Activated naive CD8-positive, alpha-beta T cell treated with anti-CD3 and anti-CD28 coated beads, Interleukin-2, amount 50 U/mL, for 24 hours (primary cell): ENCODE data around the gene AK8.

Experiments
- ATAC-seq: fragments of 150-1000 bp; cut with Tn5 transposase; one replicate; pipeline ENCODE4 v1.10.0; 2021
- DNase-seq: peaks from one replicate; pipeline ENCODE4 v3.0.0; 2021
- H3K27ac Mint-ChIP-seq: one replicate; pipeline ENCODE4 v1.8.0; 2021; ENCODE audit warnings: mild to moderate bottlenecking, mixed read lengths
- H3K27me3 Mint-ChIP-seq: one replicate; pipeline ENCODE4 v1.8.0; 2021; ENCODE audit warnings: mixed read lengths
- H3K36me3 Mint-ChIP-seq: one replicate; pipeline ENCODE4 v1.8.0; 2021; ENCODE audit warnings: low read depth, mixed read lengths
- H3K4me1 Mint-ChIP-seq: one replicate; pipeline ENCODE4 v1.8.0; 2021; ENCODE audit warnings: mixed read lengths
- H3K4me3 Mint-ChIP-seq: one replicate; pipeline ENCODE4 v1.8.0; 2021; ENCODE audit warnings: mild to moderate bottlenecking, moderate library complexity, mixed read lengths
- H3K9me3 Mint-ChIP-seq: one replicate; pipeline ENCODE4 v1.8.0; 2021; ENCODE audit warnings: mixed read lengths

Gene AK8, protein sequence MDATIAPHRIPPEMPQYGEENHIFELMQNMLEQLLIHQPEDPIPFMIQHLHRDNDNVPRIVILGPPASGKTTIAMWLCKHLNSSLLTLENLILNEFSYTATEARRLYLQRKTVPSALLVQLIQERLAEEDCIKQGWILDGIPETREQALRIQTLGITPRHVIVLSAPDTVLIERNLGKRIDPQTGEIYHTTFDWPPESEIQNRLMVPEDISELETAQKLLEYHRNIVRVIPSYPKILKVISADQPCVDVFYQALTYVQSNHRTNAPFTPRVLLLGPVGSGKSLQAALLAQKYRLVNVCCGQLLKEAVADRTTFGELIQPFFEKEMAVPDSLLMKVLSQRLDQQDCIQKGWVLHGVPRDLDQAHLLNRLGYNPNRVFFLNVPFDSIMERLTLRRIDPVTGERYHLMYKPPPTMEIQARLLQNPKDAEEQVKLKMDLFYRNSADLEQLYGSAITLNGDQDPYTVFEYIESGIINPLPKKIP

DNA sequence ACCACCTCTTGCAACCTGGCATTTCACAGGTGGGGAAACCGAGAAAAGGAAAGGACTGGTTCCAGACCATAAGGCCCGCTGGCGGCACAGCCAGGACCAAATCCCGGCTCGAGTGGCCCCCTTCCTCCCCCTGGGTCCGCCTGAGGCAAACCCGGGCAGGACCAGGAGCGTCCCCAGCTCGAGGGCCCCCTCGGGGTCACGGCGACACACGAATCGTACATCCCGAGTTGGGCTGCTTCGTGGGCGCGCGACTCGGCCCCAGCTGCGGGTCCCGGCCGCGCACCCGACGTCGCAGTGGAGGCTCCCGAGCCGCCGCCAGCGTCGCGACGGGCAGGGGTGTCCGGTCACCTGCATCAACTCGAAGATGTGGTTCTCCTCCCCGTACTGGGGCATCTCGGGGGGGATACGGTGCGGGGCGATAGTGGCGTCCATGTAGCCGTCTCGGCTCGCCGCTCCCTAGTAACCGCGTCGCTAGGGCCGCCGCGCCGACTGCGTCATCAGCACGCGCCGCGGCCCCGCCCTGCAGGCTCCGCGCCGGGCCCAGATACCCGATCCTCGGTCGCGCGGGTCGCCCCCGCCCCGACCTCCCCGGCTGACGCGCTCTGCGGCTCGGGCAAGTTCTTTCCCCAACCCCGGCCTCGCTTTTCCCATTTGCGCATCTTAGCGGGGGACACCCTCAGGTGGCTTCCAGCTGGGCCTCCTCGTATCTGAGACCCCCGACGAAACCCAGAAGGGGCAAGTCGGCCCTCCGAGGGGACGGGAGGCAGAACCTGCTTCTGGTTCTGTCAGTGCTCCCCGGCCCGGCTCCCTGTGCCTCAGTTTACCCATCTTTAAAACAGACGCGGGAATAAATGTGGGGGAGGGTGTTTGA is at the start of gene AK8:
TSS of gene AK8 (minus strand) at position 461 of the 871 bp plus-strand sequence. CDS start at position 432, 29 bp downstream.
- DNase-seq (peak; percentile 83), ATAC-seq (peak; percentile 82)
- H3K9me3 Mint-ChIP-seq, result no peaks in the 10 kb centered on the region
- H3K27me3 Mint-ChIP-seq, result no peaks in the 10 kb centered on the region
- peak within 1 kb of the TSS; percentile 76 for H3K4me3 Mint-ChIP-seq
- H3K36me3 Mint-ChIP-seq, result no peaks in the 10 kb centered on the region
- H3K4me1 Mint-ChIP-seq, result peaks cover 29% of the 10 kb centered on the region
- H3K27ac Mint-ChIP-seq, result no peak within 1 kb of the TSS

DNA sequence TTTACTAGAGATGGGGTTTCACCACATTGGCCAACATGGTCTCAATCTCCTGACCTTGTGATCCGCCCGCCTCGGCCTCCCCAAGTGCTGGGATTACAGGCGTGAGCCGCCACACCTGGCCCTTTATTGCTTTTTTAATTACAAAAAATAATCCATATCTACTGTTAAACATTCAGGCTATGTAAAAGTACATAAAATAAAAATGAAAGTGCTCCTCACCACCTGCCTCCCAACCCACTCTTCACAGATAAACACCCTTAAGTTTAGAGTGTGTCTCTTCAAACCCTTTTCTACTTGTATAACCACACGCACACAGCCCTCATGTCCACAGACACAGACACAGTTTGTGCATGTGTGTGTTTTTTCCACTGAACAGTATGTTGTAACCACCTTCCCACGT is 49.6 kb upstream of the AK8 start:
- H3K27me3 Mint-ChIP-seq, result no peaks in the 10 kb centered on the region
- H3K27ac Mint-ChIP-seq, result no peak overlapping the region
- no peaks in the 10 kb centered on the region for H3K4me1 Mint-ChIP-seq
- H3K9me3 Mint-ChIP-seq, result no peaks in the 10 kb centered on the region
- DNase-seq, result no peak
- H3K36me3 Mint-ChIP-seq, result peaks cover 33% of the 10 kb centered on the region
- ATAC-seq, result no peak
- no peak overlapping the region for H3K4me3 Mint-ChIP-seq

DNA sequence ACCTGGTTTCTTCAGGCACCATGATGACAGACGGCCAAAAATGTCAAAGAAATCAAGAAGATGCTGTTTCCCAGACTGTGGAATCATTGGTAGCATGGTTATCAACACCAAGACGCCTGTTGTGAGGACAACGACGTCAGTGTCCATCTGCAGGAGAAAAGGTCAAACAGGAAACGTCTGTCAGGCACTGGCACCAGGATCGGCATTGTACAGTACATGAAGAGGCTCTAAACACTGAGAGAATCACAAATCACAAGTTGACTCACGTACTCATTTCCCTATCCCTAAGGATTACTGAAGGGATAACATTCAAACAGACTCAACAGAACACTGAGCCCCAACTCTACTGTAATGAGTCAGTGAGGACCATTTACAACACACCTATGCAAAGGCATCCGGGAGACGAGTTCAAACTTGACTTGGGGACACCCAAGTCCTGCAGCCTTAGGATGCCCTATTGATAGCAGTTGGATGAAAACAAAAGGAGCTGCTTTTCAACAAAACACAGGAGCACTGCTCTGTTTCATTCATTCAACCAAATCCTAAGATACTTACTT is 45.3 kb upstream of the AK8 start:
- Mint-ChIP-seq H3K4me1 (no peaks in the 10 kb centered on the region), H3K4me3 (no peak overlapping the region), H3K27ac (no peak overlapping the region), H3K9me3 (no peaks in the 10 kb centered on the region), H3K27me3 (no peaks in the 10 kb centered on the region), H3K36me3 (peaks cover 38% of the 10 kb centered on the region)
- ATAC-seq (no peak), DNase-seq (no peak)

DNA sequence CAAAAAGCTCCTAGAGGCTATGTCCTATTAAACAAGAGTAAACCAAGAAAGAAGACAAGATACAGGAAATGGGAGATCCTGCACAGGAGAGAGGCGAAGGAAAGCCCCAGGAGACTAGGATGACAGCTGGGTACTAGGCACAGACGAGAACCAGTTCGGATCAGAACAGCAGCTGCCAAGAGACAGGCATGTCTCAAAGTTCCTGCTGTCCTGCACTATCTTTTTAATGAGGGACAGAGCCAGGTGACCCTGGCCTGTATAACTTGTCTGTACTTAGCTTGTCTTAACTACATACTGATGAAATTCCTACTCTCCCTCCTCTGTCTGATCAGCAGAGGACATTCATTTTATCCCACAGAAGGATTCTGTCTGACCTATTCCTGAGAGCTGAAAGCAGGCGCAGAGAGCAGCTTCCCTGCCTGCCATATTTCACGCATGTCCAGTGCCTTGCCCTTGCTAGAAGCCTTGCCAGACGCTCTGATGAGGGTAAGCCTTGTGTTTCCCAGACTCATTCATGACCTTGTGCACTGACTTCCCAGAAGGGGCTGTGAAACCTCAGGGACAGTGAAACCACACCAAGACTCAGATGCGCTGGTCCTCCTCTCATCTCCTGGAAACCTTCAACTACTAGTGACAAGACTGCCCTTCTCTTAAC is 41.7 kb upstream of the AK8 start:
- no peak overlapping the region for H3K4me3 Mint-ChIP-seq
- H3K27ac Mint-ChIP-seq, result no peak overlapping the region
- ATAC-seq, result no peak
- no peaks in the 10 kb centered on the region for H3K27me3 Mint-ChIP-seq
- peaks cover 40% of the 10 kb centered on the region for H3K36me3 Mint-ChIP-seq
- H3K4me1 Mint-ChIP-seq, result no peaks in the 10 kb centered on the region
- no peaks in the 10 kb centered on the region for H3K9me3 Mint-ChIP-seq
- no peak for DNase-seq

DNA sequence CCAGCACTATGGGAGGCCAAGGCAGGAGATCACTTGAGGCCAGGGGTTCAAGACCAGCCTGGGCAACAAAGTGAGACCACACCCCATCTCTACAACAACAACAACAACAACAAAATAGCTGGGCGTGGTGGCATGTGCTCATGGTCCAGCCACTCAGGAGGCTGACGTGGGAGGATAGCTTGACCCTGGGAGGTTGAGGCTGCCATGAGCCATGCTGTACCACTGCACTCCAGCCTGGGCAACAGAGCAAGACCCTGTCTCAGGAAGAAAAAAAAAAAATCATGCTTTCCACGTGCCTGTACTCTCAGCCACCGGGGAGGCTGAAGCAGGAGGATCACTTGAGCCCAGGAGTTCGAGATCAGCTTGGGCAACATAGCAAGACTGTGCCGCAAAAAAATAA is 36.8 kb upstream of the AK8 start:
- no peaks in the 10 kb centered on the region for H3K4me1 Mint-ChIP-seq
- H3K9me3 Mint-ChIP-seq, result no peaks in the 10 kb centered on the region
- ATAC-seq (no peak), DNase-seq (no peak)
- H3K36me3 Mint-ChIP-seq, result peaks cover 37% of the 10 kb centered on the region
- no peaks in the 10 kb centered on the region for H3K27me3 Mint-ChIP-seq
- H3K4me3 Mint-ChIP-seq, result no peak overlapping the region
- no peak overlapping the region for H3K27ac Mint-ChIP-seq

DNA sequence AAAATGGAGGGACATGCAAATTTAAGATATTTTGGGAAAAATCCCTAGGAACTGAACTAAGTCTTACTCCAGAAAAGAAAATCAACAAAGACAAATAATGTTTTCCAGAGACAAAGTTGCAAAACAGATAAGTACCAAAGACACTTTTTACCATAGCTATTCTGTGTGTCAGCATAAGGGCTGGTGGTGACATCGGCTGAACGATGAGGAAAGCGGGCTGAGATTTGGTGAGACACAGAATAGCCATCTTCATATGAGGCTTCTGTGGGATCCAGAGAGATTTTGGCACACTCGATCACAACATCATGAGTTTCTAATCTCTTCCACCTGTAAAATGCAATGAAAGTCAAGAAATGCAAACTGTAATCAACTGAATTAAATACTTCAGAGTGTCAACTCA is 34.0 kb upstream of the AK8 start:
- ATAC-seq (no peak), DNase-seq (no peak)
- H3K27me3 Mint-ChIP-seq, result no peaks in the 10 kb centered on the region
- H3K36me3 Mint-ChIP-seq, result peaks cover 25% of the 10 kb centered on the region
- no peak overlapping the region for H3K27ac Mint-ChIP-seq
- H3K4me1 Mint-ChIP-seq, result peaks cover 9% of the 10 kb centered on the region
- H3K4me3 Mint-ChIP-seq, result no peak overlapping the region
- no peaks in the 10 kb centered on the region for H3K9me3 Mint-ChIP-seq

DNA sequence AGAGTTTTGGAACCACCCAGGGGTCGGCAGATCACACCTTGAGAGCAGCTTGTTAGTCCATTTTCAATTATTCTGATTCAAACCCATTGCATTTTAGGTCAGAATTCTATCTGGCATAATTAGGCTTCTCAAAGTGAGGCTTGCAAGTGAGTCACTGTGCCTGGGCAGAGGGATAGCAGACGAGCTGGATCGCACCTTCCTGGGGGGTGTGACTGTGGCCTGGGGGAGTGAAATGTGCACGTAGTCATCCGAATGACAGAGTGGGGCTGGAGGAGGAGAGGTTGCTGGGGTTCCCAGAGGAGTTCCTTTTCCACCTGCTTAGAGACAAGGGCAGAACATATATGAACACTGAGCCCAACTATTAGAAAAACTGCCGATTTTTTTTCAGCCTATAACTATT is 32.3 kb upstream of the AK8 start:
- Mint-ChIP-seq H3K4me1 (peaks cover 9% of the 10 kb centered on the region), H3K27ac (no peak overlapping the region), H3K4me3 (no peak overlapping the region), H3K36me3 (peaks cover 24% of the 10 kb centered on the region), H3K9me3 (no peaks in the 10 kb centered on the region), H3K27me3 (no peaks in the 10 kb centered on the region)
- ATAC-seq, result no peak
- DNase-seq, result no peak

DNA sequence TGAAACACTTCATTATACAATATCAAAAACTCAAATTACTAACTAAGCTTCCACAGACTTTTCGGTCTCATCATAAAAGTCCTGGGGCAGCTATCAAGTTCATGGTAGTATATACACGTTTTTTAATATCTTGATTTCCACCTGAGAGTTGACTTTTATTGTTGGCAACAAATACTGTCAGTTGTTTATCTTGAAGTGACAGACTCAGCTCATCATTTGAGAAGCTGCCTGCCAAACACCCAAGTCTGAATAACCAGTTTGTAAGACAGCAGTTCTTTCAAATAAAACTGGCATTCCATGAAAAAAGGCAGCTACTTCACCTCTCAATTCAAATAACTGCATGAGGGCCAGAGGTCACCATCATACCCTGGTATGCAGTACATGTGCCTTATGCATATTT is 31.2 kb upstream of the AK8 start:
- no peaks in the 10 kb centered on the region for H3K27me3 Mint-ChIP-seq
- no peak overlapping the region for H3K4me3 Mint-ChIP-seq
- H3K27ac Mint-ChIP-seq, result no peak overlapping the region
- DNase-seq (no peak), ATAC-seq (no peak)
- H3K4me1 Mint-ChIP-seq, result peaks cover 9% of the 10 kb centered on the region
- peaks cover 27% of the 10 kb centered on the region for H3K36me3 Mint-ChIP-seq
- H3K9me3 Mint-ChIP-seq, result no peaks in the 10 kb centered on the region

DNA sequence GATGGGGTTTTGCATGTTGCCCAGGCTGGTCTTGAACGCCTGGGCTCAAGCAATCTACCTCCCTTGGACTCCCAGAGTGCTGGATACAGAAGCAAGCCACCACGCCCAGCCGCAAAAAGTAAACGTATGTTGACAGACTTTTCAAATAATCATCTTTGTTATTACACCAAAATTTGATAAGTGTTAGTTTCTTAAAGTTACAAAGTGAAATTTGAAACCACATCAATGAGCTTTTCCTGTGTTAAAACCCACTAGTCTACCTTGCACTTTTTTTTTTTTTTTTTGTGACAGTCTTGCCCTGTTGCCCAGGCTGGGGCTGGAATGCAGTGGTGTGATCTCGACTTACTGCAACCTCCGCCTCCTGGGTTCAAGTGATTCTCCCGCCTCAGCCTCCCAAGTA is 30.6 kb upstream of the AK8 start:
- H3K9me3 Mint-ChIP-seq, result no peaks in the 10 kb centered on the region
- ATAC-seq, result no peak
- H3K4me3 Mint-ChIP-seq, result no peak overlapping the region
- H3K4me1 Mint-ChIP-seq, result peaks cover 9% of the 10 kb centered on the region
- no peak overlapping the region for H3K27ac Mint-ChIP-seq
- peaks cover 27% of the 10 kb centered on the region for H3K36me3 Mint-ChIP-seq
- no peak for DNase-seq
- H3K27me3 Mint-ChIP-seq, result no peaks in the 10 kb centered on the region

DNA sequence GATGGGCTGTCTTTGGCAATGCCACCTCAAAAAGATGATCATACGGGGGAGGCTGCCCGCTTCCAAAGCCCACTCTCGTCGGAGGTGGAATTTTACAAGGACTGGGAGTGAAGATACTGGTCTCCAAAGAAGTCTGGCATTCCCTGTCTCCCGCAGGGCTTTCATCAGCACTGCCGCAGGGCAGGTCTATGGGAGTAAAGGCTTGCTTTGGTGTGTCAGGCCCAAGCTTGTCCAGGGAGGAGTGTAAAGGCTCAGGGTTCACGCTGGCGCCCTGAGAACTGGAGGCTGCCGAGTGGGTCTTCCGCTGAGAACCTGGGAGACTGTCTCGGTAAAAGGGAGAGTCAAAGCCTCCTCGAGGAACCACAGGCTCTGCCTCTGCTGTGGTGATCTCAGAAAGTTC is 27.6 kb upstream of the AK8 start:
- DNase-seq, result no peak
- no peaks in the 10 kb centered on the region for H3K9me3 Mint-ChIP-seq
- no peak overlapping the region for H3K27ac Mint-ChIP-seq
- H3K36me3 Mint-ChIP-seq, result peaks cover 16% of the 10 kb centered on the region
- no peaks in the 10 kb centered on the region for H3K27me3 Mint-ChIP-seq
- peaks cover 21% of the 10 kb centered on the region for H3K4me1 Mint-ChIP-seq
- no peak overlapping the region for H3K4me3 Mint-ChIP-seq
- ATAC-seq, result no peak

DNA sequence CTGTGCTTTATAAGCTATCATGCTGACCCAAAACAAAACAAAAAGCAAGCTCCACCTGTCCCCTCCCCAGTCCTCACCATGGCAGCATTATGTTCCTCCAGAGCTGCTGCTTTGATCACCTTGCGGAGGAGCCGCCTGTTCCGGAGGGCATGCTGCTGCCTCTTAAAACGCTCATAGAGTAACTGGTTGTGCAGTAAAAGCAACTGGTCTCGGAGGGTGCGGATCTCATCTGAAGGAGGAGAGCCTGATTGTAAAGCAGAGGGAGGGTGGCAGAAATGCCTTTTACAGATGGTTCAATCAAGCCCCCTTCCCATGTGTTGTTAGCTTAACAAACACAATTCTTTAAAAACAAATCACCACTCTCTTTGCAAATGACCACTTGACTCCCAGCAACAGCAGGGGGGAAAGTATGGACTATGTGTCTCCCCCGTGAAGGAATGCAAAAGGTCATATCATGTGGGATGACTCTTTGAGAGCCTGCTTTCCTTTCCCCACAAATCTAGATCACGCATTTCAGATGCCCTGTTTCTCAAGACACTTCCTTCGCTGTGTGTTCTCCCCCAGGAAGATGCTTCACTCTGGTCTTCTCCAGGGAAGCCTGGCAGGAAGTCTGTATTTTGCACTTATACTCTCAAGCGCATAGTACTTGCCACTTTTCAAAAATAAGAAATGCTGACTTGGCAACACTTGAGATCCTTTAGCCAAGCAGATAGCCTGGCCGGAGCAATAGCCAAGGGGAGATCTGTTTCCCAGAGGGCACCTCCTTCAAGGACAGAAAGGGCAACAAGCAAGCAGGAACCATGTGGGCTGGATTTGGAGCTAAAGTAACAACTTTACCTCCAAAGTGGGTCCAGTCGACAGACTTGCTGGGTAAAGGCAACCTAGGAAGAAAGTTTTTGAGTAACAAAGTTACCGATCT is 25.7 kb upstream of the AK8 start:
- H3K4me3 Mint-ChIP-seq, result no peak overlapping the region
- DNase-seq, result no peak
- H3K27me3 Mint-ChIP-seq, result no peaks in the 10 kb centered on the region
- no peak overlapping the region for H3K27ac Mint-ChIP-seq
- H3K4me1 Mint-ChIP-seq, result peaks cover 17% of the 10 kb centered on the region
- ATAC-seq, result no peak
- H3K36me3 Mint-ChIP-seq, result peaks cover 10% of the 10 kb centered on the region
- no peaks in the 10 kb centered on the region for H3K9me3 Mint-ChIP-seq

DNA sequence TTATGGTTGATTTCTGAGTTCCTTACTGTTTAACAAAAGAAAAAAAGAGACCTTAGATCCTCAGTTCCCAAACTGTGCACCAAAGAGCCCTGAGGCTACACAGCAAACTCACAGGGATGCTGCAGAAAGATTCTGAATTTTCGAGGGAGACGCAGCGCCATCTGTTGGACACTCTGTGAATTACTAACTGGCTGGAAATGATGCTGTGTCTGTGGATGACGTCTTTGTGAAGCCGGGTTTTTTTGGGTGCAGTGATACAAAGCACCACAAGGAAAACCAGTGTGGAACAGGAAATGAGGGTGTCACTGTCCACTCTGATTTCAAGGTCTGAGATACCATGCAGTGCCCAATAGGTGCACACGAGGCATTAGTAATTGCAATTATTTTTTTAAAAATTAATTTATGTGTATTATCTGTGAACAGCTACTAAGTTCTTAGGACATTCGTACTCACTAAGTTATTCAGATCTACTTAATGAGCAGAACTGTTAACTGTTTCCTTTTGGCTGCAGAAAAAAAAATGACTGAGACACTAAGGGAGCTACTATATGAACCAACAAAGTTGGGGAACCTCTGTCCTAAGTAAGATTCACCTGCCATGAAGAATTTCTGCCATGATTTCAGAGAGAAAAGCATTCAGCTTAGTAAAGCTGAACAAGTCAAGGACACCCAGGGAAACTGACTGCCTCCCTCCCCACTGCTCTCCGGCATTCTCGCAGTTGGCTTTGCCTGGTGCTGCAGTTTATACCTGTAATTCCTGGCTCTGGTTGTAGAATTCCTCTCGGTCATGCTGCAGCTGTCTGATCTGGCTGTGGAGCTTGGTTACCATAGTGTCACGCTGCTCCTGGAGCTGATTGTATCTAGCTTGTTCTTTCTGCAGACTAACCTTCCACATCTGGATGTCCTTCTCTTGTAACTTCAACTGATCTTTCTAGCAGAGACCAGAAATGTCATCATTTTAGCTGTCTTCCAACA is 24.1 kb upstream of the AK8 start:
- Mint-ChIP-seq H3K4me1 (peaks cover 12% of the 10 kb centered on the region), H3K27ac (no peak overlapping the region), H3K4me3 (no peak overlapping the region), H3K27me3 (no peaks in the 10 kb centered on the region), H3K36me3 (peaks cover 11% of the 10 kb centered on the region), H3K9me3 (no peaks in the 10 kb centered on the region)
- peak; percentile 90 for ATAC-seq
- peak; percentile 80 for DNase-seq

DNA sequence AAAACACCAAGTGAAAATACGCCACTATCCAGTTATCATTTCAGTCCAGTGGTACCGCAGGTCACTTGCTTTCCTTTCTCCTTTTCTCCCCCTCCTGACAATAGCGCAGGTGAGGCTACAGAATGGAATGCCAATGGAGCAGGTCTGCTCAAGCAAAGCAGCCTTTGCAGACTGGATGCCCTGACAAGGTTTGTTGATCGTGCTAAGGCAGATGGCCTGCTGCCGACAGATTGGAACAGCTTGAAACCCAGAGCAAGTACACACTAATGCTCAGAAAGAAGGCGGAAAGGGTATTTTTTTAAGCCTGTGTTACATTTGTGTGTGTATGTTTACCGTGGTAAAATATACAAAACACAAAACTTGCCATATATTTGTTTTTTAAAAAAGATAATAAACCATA is 20.0 kb upstream of the AK8 start:
- peaks cover 12% of the 10 kb centered on the region for H3K4me1 Mint-ChIP-seq
- no peak overlapping the region for H3K4me3 Mint-ChIP-seq
- no peak for ATAC-seq
- no peaks in the 10 kb centered on the region for H3K27me3 Mint-ChIP-seq
- no peak for DNase-seq
- no peak overlapping the region for H3K27ac Mint-ChIP-seq
- H3K9me3 Mint-ChIP-seq, result no peaks in the 10 kb centered on the region
- peaks cover 13% of the 10 kb centered on the region for H3K36me3 Mint-ChIP-seq
